Esophagus muscularis mucosa (tissue), 3 donors: ENCODE results near the gene ASTE1.

Source experiments
- CTCF ChIP-seq, 3 experiments: fragments of 200-600 bp in 2 of 3; fragments of 450-650 bp in 1 of 3; sonication (generic) in 2 of 3; IDR thresholded peaks; one replicate each; pipeline ENCODE4 v1.5.1; 2017 to 2019; ENCODE audit warnings: antibody characterized with exemption in 3 of 3, mild to moderate bottlenecking in 2 of 3, moderate library complexity in 1 of 3
- POLR2A ChIP-seq: fragments of 450-650 bp; IDR thresholded peaks from one replicate; pipeline ENCODE4 v1.6.1; 2017; ENCODE audit warnings: antibody characterized with exemption, moderate library complexity, mild to moderate bottlenecking, low read depth
- POLR2AphosphoS5 ChIP-seq, 2 donors: sonication (generic); formaldehyde crosslinking; IDR thresholded peaks; one replicate each; pipeline ENCODE4 v1.6.1; 2017; ENCODE audit warnings: antibody characterized with exemption in 2 of 2

GRCh38 chr3:131053043-131053859 lies 26.6 kb upstream of the ASTE1 start:
- TF ChIP-seq CTCF (IDR thresholded peaks at IDR 0.05) (peak in 1 of 3 experiments; percentile 24), POLR2AphosphoS5 (IDR thresholded peaks at IDR 0.05) (no peak), POLR2A (no peak)
